Cardiac muscle cell (in vitro differentiated cells and primary cell): ENCODE measurements around the gene DLG5. TPM values are rescaled to one million over a fixed set of nuclear protein-coding genes. Genes with fewer than 3 reads are reported as not detected.
A peak's percentile ranks its signal among the peaks of the same experiment; 100 is the strongest.

Source experiments
- DNase-seq, 2 donors: peaks; one replicate each; pipeline versions ENCODE4 v3.0.0 to v3.0.0-alpha.2; 2010 to 2017; ENCODE audit warnings: low read depth in 1 of 2, low spot score in 1 of 2
- H3K27ac ChIP-seq: fragments of 200-600 bp; sonication (generic); 2 replicates; pipeline ENCODE4 v1.5.1; 2016
- H3K27me3 ChIP-seq: fragments of 200-600 bp; sonication (generic); 2 replicates; pipeline ENCODE4 v1.6.0; 2016; ENCODE audit warnings: control low read depth
- H3K36me3 ChIP-seq: fragments of 200-600 bp; sonication (generic); 2 replicates; pipeline ENCODE4 v1.5.1; 2016; ENCODE audit warnings: control low read depth
- H3K4me1 ChIP-seq: fragments of 200-600 bp; sonication (generic); 2 replicates; pipeline ENCODE4 v1.8.1; 2017; ENCODE audit warnings: low read depth, mild to moderate bottlenecking, mixed run types
- H3K4me3 ChIP-seq: fragments of 200-600 bp; sonication (generic); 2 replicates; pipeline ENCODE4 v1.5.1; 2016; ENCODE audit warnings: mild to moderate bottlenecking
- H3K9me3 ChIP-seq: fragments of 200-600 bp; sonication (generic); 2 replicates; pipeline ENCODE4 v1.5.1; 2017; ENCODE audit warnings: low read depth, mild to moderate bottlenecking, control low read depth
- CTCF ChIP-seq: IDR thresholded peaks from 2 replicates; pipeline ENCODE4 v1.5.1; 2012; ENCODE audit warnings: low read depth, mild to moderate bottlenecking, low read length
- polyA plus RNA-seq: library from polyadenylated mRNA; unstranded; fragments of >200 nt; fragmentation: Nextera tagmentation; extraction: Ambion mirVana; gene quantifications from 2 replicates; pipeline ENCODE4 v1.2.1, GENCODE V29; 2016
- total RNA-seq: library from RNA; depleted of rRNA; stranded (reverse); fragments of >200 nt; gene quantifications from 2 replicates; pipeline ENCODE4 v1.2.3, GENCODE V29; 2016

The DLG5 gene
- total and polyA plus RNA-seq, 2 experiments from 2014 or later, result 20.3 to 64.4 TPM

GRCh38 chr10:77896058-77896457, 30.5 kb downstream of the DLG5 start:
- no peaks in the 10 kb centered on the region for H3K27me3 ChIP-seq
- H3K4me3 ChIP-seq, result no peak overlapping the region
- H3K36me3 ChIP-seq, result no peaks in the 10 kb centered on the region
- no peak overlapping the region for H3K27ac ChIP-seq
- H3K4me1 ChIP-seq, result peaks cover 26% of the 10 kb centered on the region
- no peaks in the 10 kb centered on the region for H3K9me3 ChIP-seq
- TF ChIP-seq CTCF, result no peak
- no peak for DNase-seq

- no peak overlapping the region for H3K27ac ChIP-seq
- H3K4me1 ChIP-seq, result peaks cover 24% of the 10 kb centered on the region
- no peak overlapping the region for H3K4me3 ChIP-seq
- H3K36me3 ChIP-seq, result no peaks in the 10 kb centered on the region
- no peak for TF ChIP-seq CTCF
- H3K27me3 ChIP-seq, result no peaks in the 10 kb centered on the region
- no peak for DNase-seq
- H3K9me3 ChIP-seq, result no peaks in the 10 kb centered on the region
Measured at GRCh38 chr10:77894058-77894457, 32.5 kb downstream of the DLG5 start.

- Histone ChIP-seq H3K4me1 (peaks cover 24% of the 10 kb centered on the region), H3K4me3 (no peak overlapping the region), H3K9me3 (no peaks in the 10 kb centered on the region), H3K27me3 (no peaks in the 10 kb centered on the region), H3K27ac (no peak overlapping the region), H3K36me3 (no peaks in the 10 kb centered on the region)
- no peak for TF ChIP-seq CTCF
- no peak for DNase-seq
Measured at GRCh38 chr10:77893386-77893785, 33.2 kb downstream of the DLG5 start.

GRCh38 chr10:77892761-77893160, 33.8 kb downstream of the DLG5 start:
- H3K9me3 ChIP-seq, result no peaks in the 10 kb centered on the region
- TF ChIP-seq CTCF, result no peak
- no peaks in the 10 kb centered on the region for H3K27me3 ChIP-seq
- no peak overlapping the region for H3K4me3 ChIP-seq
- H3K27ac ChIP-seq, result no peak overlapping the region
- DNase-seq, result no peak
- H3K4me1 ChIP-seq, result peaks cover 24% of the 10 kb centered on the region
- no peaks in the 10 kb centered on the region for H3K36me3 ChIP-seq

GRCh38 chr10:77892021-77892739, 34.4 kb downstream of the DLG5 start:
- no peak overlapping the region for H3K4me3 ChIP-seq
- H3K27ac ChIP-seq, result peak overlapping the region; percentile 21
- H3K9me3 ChIP-seq, result no peaks in the 10 kb centered on the region
- peaks cover 29% of the 10 kb centered on the region for H3K4me1 ChIP-seq
- H3K36me3 ChIP-seq, result no peaks in the 10 kb centered on the region
- H3K27me3 ChIP-seq, result no peaks in the 10 kb centered on the region
- no peak for DNase-seq
- no peak for TF ChIP-seq CTCF
